Measurements from ENCODE around the gene ARL17B.
"Not testable (repeated sequence)": the region's sequence is repeated elsewhere in the genome, so short reads cannot be mapped to it uniquely, and the experiment has no call there.

ARL17B gene

GRCh38 chr17:46294831-46295230, 66.7 kb downstream of the ARL17B start, which contains the start of gene LRRC37A:
Gene LRRC37A (plus strand): TSS chr17:46295131. CDS start chr17:46295134, 3 bp downstream.
- POLR2A ChIA-PET; CTCF ChIA-PET; DNase-seq (ENCODE audit: extremely low spot score): not testable (repeated sequence)

- CTCF ChIA-PET; POLR2A ChIA-PET; DNase-seq (ENCODE audit: extremely low spot score): not testable (repeated sequence)
These were observed 69.9 kb downstream of the ARL17B start for GRCh38 chr17:46291618-46292017.

DNA sequence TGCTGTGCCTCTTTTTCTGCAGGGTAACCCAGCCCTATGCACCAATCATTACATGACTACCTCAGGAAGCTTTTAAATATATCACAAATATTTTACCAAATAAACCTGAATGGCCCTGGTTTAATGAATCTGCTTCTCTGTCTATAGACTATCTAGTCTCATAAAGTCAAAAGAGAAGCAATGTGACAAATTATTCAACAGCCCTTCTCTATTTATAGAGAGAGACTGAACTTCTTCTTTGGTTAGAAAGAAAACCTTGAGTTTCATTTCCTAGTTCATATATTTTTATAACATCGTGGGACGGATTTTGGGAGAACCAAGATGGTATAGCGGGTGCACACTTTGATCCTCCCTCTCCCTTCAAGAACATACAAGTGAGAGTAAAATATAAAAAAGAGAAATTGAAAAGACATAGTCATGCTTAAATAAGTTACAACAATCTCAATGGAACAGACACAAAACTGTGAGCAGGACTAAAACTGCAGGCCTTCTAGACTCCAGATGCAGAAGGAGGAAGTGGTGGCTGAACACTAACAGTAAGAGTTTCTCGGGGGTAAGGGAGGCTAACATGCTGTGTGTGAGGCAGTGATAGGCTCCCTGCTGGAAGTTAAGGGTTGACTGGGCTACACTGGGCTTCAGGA, 70.5 kb downstream of the ARL17B start:
- POLR2A ChIA-PET, CTCF ChIA-PET: not testable (repeated sequence)
- peak; percentile 71 for DNase-seq (ENCODE audit: extremely low spot score)

DNA sequence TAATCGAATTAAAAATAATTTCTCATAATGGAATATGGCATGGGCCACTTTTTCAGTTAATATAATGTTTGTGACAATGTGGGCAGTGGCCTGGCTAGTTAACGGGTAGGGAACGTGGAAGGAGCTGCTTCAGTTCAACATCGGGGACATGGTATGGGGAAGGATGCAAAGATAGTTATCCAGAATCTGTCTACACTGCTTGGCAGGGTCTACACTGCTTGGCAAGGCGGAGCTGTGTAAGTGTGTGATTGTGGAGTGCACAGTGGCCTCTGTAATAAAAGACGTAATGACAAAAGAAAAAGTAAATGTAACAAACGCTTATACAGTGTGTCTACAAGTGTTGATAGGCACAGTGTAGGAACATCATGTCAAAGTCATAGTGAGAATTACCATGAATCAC, 74.0 kb downstream of the ARL17B start:
- POLR2A ChIA-PET = not testable (repeated sequence)
- CTCF ChIA-PET = interaction anchor here (1.0 to 1.5 kb wide), 3 partner anchors 10 to 75 kb away, joined by 3 to 5 read pairs (median 3); no protein-coding TSS in a partner anchor

GRCh38 chr17:46286764-46287221, 74.8 kb downstream of the ARL17B start:
- CTCF ChIA-PET = interaction anchor here (0.5 to 1.6 kb wide), 6 partner anchors 9 to 284 kb away, joined by 3 to 13 read pairs (median 4); no protein-coding TSS in a partner anchor
- peak; percentile 54 for DNase-seq (ENCODE audit: extremely low spot score)
- peak; percentile 71 for TF ChIP-seq CTCF (IDR thresholded peaks at IDR 0.05; ENCODE audit: control extremely low read depth, extremely low read depth, low read depth, missing control alignments)
- POLR2A ChIA-PET = not testable (repeated sequence)

More for the DNA sequence above, 74.0 kb downstream of the ARL17B start:
- not testable (repeated sequence) for DNase-seq (ENCODE audit: extremely low spot score)

DNA sequence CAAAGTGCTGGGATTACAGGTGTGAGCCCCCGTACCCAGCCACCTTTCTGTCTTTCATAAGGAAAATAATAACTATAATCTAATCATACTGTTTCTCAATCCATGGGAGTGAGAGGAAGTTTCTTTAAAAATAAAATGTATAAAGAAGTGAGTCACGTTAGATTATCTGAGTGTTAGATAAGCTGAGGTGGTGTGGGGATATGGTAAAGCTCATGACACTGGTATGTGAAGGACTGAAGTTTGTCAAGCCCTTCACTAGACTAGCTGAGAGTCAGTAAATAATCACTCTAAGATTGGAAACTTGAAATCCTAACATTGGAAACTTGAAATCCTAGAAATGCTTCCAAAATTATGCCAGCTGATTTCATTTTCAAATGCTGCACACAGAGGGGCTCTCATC, 76.1 kb downstream of the ARL17B start:
- POLR2A ChIA-PET = not testable (repeated sequence)

GRCh38 chr17:46284467-46284866, 77.1 kb downstream of the ARL17B start:
- DNase-seq (ENCODE audit: extremely low spot score); POLR2A ChIA-PET; CTCF ChIA-PET: not testable (repeated sequence)

More for the DNA sequence above, 76.1 kb downstream of the ARL17B start:
- CTCF ChIA-PET; DNase-seq (ENCODE audit: extremely low spot score): not testable (repeated sequence)

DNA sequence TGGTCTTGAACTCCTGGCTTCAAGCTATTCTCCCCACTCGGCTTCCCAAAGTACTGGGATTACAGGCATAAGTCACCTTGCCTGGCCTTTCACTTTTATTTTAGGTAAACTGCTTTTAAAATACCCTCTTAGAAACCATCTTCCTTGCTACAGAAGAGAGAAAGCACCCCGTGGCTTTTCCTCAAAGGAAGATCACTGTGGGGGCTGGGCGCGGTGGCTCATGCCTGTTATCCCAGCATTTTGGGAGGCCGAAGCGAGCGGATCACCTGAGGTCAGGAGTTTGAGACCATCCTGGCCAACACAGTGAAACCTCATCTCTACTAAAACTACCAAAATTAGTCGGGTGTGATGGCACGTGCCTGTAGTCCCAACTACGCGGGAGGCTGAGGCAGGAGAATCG, 78.9 kb downstream of the ARL17B start:
- POLR2A ChIA-PET; CTCF ChIA-PET; DNase-seq (ENCODE audit: extremely low spot score): not testable (repeated sequence)

DNA sequence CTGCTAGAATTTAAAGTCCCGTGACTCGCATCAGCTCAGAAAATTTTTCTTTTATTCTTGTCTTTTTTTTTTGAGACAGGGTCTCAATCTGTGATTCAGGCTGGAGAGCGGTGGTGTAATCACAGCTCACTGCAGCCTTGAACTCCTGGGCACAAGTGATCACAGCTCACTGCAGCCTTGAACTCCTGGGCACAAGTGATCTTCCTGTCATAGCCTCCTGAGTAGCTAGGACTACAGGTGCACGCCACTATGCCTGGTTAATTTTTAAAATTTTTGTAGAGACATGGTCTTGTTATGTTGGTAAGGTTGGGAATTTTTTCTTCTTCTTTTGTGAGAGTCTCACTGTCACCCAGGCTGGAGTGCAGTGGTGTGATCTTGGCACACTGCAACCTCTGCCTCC, 80.2 kb downstream of the ARL17B start:
- CTCF ChIA-PET; POLR2A ChIA-PET; DNase-seq (ENCODE audit: extremely low spot score): not testable (repeated sequence)

GRCh38 chr17:46276728-46277479, 84.7 kb downstream of the ARL17B start:
- POLR2A ChIA-PET; DNase-seq (ENCODE audit: extremely low spot score): not testable (repeated sequence)
- CTCF ChIA-PET = interaction anchor here (1.0 to 2.0 kb wide), 3 partner anchors 8 to 286 kb away, joined by 3 to 5 read pairs (median 3); no protein-coding TSS in a partner anchor

DNA sequence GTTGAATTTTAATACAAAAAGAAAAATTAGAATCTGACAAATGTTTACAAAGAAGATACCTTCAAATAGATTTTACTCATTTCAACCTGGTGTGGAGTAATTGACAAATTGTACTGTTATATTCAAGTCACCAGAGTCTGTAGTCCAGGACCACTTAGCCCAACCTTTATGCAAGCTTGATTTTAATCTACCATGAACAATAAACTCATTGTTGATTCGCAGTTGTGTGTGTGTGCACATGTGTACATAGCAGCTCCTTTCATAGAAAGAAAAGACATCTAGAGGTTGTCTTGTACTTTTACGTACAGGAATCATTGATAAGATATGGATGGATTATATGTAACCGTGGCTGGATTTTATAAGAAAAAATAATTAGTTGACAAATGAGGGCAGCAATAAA, 87.3 kb downstream of the ARL17B start:
- ChIA-PET POLR2A (no interaction called here), CTCF (interaction anchor here (1.3 kb wide), 1 partner anchor 12 kb away, joined by 3 read pairs; no protein-coding TSS in a partner anchor)
- DNase-seq (ENCODE audit: extremely low spot score) = no peak
- no peak for TF ChIP-seq CTCF (IDR thresholded peaks at IDR 0.05; ENCODE audit: control extremely low read depth, extremely low read depth, low read depth, missing control alignments)
